ENCODE results near the gene GPR107. TPM values are rescaled to one million over a fixed set of nuclear protein-coding genes. Genes with fewer than 3 reads are reported as not detected.
A peak's percentile ranks its signal among the peaks of the same experiment; 100 is the strongest.
"Not testable (repeated sequence)": the region's sequence is repeated elsewhere in the genome, so short reads cannot be mapped to it uniquely, and the experiment has no call there.

Gene GPR107
- 10 to 100 TPM; 19.9 to 34.7 (median 30.8) TPM for total RNA-seq

DNA sequence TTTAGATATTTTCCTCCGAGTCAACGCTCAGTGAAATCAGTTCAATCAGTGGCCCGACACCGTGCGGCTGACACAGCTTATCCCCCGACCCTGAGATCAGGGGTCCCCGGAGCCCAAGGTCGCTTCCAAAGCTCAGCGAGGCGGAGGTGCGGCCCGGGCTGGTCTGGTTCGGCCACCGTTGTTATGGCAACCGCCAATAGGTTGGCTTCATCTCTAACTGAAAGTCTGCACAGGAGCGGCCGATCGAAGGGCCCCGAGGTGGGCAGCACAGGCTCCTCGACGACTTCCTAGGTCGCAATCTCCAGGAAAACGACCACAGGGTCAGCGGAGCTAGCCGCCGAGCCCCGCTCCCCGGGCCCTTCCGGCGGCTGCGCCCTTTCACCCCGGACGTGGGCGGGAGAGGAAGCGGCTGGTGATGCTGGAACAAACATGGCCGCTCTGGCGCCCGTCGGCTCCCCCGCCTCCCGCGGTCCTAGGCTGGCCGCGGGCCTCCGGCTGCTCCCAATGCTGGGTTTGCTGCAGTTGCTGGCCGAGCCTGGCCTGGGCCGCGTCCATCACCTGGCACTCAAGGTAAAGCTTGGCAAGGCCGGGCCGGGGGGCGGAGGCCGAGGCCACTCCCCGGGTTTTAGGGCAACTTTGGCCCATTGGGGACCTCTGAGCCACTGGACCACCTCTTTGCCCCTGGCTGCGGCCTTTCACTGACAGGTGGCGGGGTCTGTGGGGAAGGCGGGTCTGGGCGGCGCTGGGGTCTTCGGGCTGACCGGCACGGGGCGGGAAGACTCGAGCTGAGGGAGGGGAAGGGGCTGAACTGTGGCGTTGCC lies at the start of gene GPR107:
Gene GPR107, plus strand, starts transcription at position 403 of the 821 bp plus-strand sequence. Its CDS starts 27 bp downstream, at position 430.
- H3K36me3 ChIP-seq, result peaks cover 0 to 7% (median 2%) of the 10 kb centered on the region in 4 donors
- intact Hi-C loops (cut with DNase I), result no loop called here
- H3K27me3 ChIP-seq, result no peaks in the 10 kb centered on the region
- peak within 1 kb of the TSS; percentile 86 to 95 (median 89) for H3K27ac ChIP-seq (replicated peaks in 1 of 4)
- H3K9me3 ChIP-seq, result no peaks in the 10 kb centered on the region
- peak within 1 kb of the TSS; percentile 71 to 98 (median 86) for H3K4me3 ChIP-seq
- peak; percentile 94 for DNase-seq (ENCODE audit: extremely low spot score)
- H3K4me1 ChIP-seq, result peaks cover 25 to 52% (median 46%) of the 10 kb centered on the region in 4 donors
- peak; percentile 81 to 92 for TF ChIP-seq POLR2AphosphoS5 (IDR thresholded peaks at IDR 0.05)
- no peak for TF ChIP-seq EP300 (IDR thresholded peaks at IDR 0.05)
- peak; percentile 78 for TF ChIP-seq POLR2A (IDR thresholded peaks at IDR 0.05; ENCODE audit: low read depth)
- under 1% methylated on average over 15 of the region's 64 CpGs for WGBS

DNA sequence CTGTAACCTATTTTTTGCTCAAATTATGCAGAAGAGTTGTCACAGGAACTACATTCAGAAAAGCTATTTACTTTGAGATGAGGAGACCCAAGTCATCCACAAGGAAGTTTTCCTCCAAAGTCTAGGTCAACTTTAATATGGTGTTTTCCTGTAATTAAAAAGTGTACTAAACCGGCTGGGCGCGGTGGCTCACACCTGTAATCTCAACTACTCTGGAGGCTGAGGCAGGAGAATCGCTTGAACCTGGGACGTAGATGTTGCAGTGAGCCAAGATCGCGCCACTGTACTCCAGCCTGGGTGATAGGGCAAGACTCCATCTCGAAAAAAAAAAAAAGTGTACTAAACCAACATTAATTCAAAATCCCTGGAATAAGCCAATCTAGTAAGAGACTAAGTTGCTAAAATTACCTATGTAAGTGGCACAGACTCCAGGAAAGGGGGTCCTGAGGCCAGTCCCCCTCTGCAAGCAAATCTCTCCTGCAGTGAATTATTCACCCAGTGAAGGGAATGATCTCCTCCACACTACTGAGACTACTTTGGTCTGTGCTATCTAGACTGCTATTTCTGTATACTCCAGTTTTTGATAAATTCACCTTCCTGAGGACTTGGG lies 49.7 kb upstream of the GPR107 start:
- Histone ChIP-seq H3K27me3 (no peaks in the 10 kb centered on the region), H3K27ac (replicated peaks in 1 of 4) (peak overlapping the region in 3 of 4 donors; percentile 10 to 43 (median 31)), H3K4me1 (peaks cover 0 to 76% (median 70%) of the 10 kb centered on the region in 4 donors), H3K36me3 (peaks cover 0 to 20% (median 2%) of the 10 kb centered on the region in 4 donors), H3K9me3 (no peaks in the 10 kb centered on the region), H3K4me3 (no peak overlapping the region)
- intact Hi-C loops (cut with DNase I), result no loop called here
- TF ChIP-seq POLR2A (IDR thresholded peaks at IDR 0.05; ENCODE audit: low read depth), result no peak
- TF ChIP-seq, protein P1, sequence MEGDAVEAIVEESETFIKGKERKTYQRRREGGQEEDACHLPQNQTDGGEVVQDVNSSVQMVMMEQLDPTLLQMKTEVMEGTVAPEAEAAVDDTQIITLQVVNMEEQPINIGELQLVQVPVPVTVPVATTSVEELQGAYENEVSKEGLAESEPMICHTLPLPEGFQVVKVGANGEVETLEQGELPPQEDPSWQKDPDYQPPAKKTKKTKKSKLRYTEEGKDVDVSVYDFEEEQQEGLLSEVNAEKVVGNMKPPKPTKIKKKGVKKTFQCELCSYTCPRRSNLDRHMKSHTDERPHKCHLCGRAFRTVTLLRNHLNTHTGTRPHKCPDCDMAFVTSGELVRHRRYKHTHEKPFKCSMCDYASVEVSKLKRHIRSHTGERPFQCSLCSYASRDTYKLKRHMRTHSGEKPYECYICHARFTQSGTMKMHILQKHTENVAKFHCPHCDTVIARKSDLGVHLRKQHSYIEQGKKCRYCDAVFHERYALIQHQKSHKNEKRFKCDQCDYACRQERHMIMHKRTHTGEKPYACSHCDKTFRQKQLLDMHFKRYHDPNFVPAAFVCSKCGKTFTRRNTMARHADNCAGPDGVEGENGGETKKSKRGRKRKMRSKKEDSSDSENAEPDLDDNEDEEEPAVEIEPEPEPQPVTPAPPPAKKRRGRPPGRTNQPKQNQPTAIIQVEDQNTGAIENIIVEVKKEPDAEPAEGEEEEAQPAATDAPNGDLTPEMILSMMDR (IDR thresholded peaks at IDR 0.05), result no peak
- no peak for TF ChIP-seq POLR2AphosphoS5 (IDR thresholded peaks at IDR 0.05)
- TF ChIP-seq EP300 (IDR thresholded peaks at IDR 0.05), result no peak
- WGBS, result 76% methylated on average over 8 of the region's 8 CpGs
- no peak for DNase-seq (ENCODE audit: extremely low spot score)

DNA sequence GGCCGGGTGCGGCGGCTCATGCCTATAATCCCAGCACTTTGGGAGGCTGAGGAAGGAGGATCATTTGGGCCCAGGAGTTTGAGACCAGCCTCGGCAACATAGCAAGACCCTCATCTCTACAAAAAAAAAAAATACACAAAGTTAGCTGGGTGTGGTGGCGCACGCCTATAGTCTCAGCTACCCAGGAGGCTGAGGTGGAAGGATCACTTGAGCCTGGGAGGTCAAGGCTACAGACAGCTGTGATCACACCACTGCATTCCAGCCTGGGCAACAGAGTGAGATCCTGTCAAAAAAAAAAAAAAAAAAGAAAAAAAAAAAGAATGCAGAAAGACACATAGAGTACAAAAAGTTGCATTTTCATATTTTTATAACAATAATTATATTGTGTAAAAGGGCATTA lies 46.8 kb upstream of the GPR107 start:
- 91% methylated on average over 6 of the region's 6 CpGs for WGBS
- DNase-seq (ENCODE audit: extremely low spot score); H3K36me3 ChIP-seq; H3K9me3 ChIP-seq; intact Hi-C loops (cut with DNase I); H3K27me3 ChIP-seq; H3K4me3 ChIP-seq: not testable (repeated sequence)
- peak overlapping the region; percentile 69 to 76 (median 72) for H3K27ac ChIP-seq (replicated peaks in 1 of 4)
- H3K4me1 ChIP-seq, result peaks cover 0 to 80% (median 67%) of the 10 kb centered on the region in 4 donors

DNA sequence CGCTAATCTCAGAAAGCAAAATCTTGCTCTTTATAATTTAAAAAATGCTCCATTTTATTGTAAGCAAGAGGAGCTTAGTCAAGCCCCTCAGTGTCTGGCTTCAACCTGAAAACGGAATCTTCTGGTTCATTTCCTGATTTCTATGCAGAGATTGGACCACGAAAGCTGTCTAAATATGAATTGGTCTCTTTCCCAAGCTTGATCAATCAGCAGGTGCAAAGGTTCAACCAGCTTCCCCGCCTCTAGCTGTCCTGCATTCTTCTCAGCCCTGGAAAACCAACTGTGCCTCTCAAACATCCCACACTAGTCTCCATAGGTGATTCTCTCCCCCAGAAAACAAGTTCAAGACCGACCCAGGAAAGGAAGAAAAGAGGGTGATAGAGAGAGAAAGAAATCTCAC lies 45.2 kb upstream of the GPR107 start:
- no peak for TF ChIP-seq EP300 (IDR thresholded peaks at IDR 0.05)
- no peak for TF ChIP-seq POLR2A (IDR thresholded peaks at IDR 0.05; ENCODE audit: low read depth)
- TF ChIP-seq, protein P1 (IDR thresholded peaks at IDR 0.05), result no peak
- no peak for TF ChIP-seq POLR2AphosphoS5 (IDR thresholded peaks at IDR 0.05)
- peak overlapping the region; percentile 69 to 76 (median 72) for H3K27ac ChIP-seq (replicated peaks in 1 of 4)

DNA sequence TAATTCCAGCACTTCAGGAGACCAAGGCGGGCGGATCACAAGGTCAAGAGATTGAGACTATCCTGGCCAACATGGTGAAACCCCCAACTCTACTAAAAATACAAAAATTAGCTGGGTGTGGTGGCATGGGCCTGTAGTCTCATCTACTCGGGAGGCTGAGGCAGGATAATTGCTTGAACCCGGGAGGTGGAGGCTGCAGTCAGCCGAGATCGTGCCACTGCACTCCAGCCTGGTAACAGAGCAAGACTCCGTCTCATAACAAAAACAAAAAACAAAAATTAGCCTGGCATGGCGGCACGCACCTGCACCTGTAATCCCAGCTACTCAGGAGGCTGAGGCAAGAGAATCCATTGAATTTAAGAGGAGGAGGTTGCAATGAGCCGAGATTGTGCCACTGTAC lies 44.2 kb upstream of the GPR107 start:
- 95% methylated on average over 10 of the region's 10 CpGs for WGBS
- H3K27ac ChIP-seq (replicated peaks in 1 of 4), result peak overlapping the region; percentile 69 to 76 (median 72)
- H3K4me1 ChIP-seq, result peaks cover 0 to 84% (median 71%) of the 10 kb centered on the region in 4 donors

More for the DNA sequence above, 45.2 kb upstream of the GPR107 start:
- H3K4me3 ChIP-seq, result no peak overlapping the region
- 56% methylated on average over 5 of the region's 5 CpGs for WGBS
- H3K9me3 ChIP-seq, result peaks cover 0 to 4% (median 2%) of the 10 kb centered on the region in 4 donors
- DNase-seq (ENCODE audit: extremely low spot score), result no peak
- no peaks in the 10 kb centered on the region for H3K27me3 ChIP-seq
- H3K4me1 ChIP-seq, result peaks cover 0 to 84% (median 68%) of the 10 kb centered on the region in 4 donors
- peaks cover 0 to 5% (median 0%) of the 10 kb centered on the region in 4 donors for H3K36me3 ChIP-seq
- intact Hi-C loops (cut with DNase I), result no loop called here

More for the DNA sequence above, 44.2 kb upstream of the GPR107 start:
- H3K27me3 ChIP-seq; H3K36me3 ChIP-seq; DNase-seq (ENCODE audit: extremely low spot score); H3K9me3 ChIP-seq; intact Hi-C loops (cut with DNase I); H3K4me3 ChIP-seq: not testable (repeated sequence)

All from esophagus muscularis mucosa (tissue), 4 donors.